CD4-positive, alpha-beta T cell treated with Interleukin-17A for 1 hour (primary cell): ENCODE results near the gene MFRP.
A peak's percentile ranks its signal among the peaks of the same experiment; 100 is the strongest.

ENCODE experiments used
- DNase-seq: peaks from one replicate; pipeline ENCODE4 v3.0.0-alpha.2; 2020

MFRP gene

GRCh38 chr11:119372260-119373058 lies 26.0 kb upstream of the MFRP start:
- DNase-seq = no peak

GRCh38 chr11:119371778-119372182 lies 25.3 kb upstream of the MFRP start:
- no peak for DNase-seq

DNA sequence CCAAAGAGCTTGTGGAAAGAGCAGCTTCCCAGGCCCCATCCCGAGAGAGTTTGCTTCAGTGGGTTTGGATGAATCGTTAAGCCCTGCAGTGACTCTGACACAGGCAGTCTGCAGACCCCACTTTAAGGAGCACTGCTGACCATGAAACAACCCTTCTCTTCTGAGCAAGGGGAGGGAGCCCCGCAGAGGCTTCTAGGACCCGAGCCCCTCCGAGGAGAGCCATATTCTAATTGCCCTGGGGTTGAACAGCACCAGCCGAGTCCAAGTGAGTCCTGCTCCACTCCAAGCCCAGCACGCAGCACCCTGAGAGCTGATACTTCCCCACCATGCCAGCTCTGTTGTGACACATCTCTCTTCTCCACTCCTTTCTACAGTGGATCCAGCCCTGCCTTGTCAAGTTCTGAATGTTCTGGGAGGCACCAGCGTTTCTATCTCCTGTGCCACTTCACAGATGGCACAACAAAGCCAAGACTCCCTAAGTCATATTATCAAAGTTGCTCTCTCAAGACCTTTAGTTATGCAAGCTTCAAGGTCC lies 24.6 kb upstream of the MFRP start:
- no peak for DNase-seq

DNA sequence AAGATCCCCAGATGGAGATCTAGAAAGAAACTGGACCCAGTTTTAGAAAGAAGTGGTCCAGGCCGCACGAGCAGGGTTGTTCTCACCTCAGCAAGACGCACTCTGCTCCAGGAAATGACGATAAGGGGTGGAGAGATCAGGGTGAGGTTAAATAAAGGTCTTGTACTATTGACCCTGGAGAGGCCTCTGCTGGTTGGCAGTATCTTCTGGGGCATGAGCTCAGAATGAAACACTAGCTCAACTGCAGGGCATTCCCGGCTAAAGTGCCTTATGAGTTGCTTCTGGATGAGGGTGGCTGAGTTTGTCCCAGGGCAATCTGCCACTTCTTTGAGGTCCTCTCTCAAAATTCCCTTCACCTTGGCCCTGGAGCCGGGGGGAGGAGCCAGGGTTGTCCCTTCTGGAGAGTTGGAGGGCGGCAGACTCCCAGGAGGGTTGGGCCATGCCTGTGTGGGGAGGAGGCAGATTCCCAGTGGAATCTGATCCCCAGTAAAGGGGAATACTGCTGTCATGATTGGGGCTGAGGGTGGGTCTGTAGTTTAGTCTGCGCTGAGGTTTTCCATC lies 24.1 kb upstream of the MFRP start:
- DNase-seq = peak; percentile 44

- DNase-seq = no peak
Observed at GRCh38 chr11:119369132-119369925, 22.8 kb upstream of the MFRP start.

- DNase-seq = no peak
Observed at GRCh38 chr11:119368121-119369034, 21.9 kb upstream of the MFRP start.

GRCh38 chr11:119367661-119368120 lies 21.2 kb upstream of the MFRP start:
- DNase-seq = no peak

GRCh38 chr11:119366690-119367620 lies 20.4 kb upstream of the MFRP start:
- no peak for DNase-seq

DNA sequence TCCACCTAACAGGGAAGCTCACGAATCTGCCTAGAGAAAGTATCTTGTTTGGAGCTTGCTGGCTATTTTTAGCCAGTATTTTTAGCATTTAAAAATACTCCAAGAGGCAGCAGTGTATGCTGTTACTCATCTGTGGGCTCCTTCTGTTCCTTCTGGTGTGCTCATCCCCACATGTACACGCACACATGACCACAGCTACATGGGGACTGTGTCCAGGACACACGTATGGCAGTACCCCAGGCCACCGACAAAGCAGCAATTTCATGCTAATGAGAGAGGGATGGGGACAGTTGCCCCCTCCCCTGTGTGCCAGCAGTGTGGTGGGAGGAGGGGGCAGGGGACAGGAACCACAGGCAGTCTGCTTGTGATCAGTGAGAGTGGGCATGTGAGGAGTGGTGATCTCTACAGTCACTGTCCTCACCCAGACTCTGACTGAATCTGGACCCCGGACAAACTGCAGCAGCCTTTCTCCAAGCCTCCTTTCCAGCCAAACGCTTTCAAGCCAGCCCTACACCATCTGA lies 18.6 kb upstream of the MFRP start:
- DNase-seq = no peak

GRCh38 chr11:119363851-119364590 lies 17.5 kb upstream of the MFRP start:
- peak; percentile 53 for DNase-seq

DNA sequence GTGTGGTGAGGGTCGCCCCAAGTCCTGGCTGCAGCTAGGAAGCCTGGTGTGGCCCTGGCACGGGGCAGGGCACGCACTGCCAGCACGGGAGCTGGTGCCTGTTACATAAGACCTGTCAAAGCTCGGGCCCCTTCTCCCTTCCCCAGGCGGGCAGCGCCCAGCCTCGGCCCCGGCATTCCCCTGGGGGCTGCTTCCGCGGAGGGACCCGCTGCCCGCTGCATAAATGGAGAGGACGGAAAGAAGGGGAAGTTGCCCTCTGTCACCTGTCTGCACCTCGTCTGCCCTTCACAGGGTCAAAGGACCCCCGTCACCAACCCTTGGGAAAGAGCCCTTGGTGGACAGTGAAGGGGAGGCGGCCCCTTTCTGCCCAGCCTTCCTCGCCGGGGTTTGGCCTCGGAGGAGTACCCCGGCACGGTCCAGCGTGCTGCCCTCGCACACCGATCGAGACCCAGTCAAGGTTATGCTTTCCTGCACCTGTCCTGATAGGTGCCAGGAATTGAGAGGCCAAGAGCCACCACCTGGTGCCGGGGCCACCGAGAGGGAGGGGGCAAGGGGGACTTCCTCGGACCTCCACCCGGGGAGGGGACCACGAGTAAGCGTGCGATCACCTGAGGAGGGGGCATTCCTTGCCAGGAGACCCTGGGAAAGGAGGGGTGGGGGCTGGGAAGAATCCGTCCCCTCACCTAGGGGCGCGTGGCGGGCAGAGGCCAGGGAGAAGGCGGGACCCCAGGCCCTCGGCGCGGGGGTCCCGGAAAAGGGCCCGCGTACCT lies 16.8 kb upstream of the MFRP start:
- no peak for DNase-seq

DNA sequence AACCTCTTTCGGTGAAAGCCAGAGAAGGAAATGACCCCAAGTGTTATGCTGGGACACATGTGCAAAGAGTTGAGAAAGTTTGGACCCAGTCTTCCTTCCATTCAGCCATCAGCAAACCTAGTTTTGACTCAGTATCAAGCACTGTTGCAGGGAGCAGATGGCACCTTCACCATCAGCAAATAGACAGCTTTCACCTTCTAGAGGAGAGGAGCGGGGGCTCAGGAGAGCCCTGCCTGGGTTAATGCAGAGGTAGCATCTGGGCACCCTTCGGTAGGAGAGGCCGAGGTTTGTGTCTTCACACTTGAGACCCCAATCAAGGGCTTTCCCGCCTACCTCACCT lies 16.2 kb upstream of the MFRP start:
- DNase-seq = no peak

DNA sequence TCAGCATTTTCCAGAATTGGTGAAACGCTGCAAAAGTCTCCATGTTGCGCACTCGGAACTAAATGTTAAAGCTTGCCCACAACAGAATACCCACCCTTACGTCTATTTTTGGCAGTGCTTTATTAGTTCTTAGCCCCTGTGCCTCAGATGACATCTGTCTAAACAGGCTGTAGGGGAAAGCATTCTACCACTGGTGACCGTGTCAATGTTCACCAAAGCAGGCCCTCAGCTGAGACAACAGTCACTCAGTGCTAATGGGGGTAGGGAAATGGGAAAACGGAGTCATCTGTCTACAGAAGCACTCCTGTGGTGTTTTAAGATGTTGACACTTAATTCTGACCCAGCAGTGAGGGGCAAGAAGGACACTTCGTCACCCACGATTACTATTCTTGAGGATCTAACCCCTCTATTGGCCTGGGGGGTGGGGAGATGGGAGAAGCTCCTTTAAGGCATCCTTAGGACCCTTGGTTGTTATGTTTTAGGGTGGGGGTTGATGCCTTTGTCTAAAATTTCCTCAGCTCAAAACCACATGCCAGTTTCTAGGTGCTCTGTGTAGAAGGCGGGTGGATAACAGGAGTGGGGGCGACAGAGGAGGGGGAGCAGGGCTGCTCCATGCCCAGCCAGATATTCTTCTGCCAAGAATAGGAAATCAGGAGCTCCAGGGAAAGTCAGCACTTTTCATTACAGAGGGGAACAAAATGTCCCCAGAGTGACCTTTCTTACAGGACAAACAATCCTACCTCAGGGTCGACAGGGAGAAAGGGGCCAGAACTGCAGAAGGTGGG lies 15.6 kb upstream of the MFRP start:
- no peak for DNase-seq

DNA sequence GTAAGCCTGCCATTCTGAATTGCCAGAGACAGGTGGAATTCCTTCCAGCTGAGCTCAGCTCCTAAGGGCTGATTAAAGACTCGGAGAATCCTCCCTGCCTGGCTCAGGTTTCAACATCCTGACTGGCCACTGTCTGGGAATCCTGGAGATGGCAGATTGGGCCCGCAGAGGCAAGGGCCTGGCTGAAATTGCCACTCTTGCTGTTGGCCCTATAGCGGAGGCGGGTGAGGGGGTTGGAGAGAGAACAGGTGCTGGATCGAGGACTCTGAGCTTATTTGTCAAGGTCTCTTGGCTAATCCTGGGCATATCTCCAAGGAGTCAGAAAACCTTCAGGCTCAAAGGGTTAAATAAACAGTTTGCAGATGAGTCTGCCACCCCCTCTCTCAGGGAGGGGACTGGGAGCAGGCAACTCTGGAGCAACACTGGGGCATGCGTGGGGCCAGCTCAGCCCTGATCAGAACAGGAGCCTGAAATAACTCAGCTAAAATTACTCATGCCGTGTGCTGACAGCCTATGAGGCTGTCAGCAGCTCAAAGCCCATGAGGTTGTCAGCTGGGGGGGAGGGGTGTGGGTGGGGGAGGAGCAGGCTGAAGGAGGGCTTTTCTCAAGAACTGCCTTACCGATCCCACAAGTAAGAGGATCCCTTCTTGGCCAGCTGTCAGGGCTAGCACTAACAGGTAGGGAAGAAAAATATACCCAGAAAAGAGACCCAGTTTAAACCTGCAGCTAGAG lies 14.7 kb upstream of the MFRP start:
- DNase-seq = no peak

DNA sequence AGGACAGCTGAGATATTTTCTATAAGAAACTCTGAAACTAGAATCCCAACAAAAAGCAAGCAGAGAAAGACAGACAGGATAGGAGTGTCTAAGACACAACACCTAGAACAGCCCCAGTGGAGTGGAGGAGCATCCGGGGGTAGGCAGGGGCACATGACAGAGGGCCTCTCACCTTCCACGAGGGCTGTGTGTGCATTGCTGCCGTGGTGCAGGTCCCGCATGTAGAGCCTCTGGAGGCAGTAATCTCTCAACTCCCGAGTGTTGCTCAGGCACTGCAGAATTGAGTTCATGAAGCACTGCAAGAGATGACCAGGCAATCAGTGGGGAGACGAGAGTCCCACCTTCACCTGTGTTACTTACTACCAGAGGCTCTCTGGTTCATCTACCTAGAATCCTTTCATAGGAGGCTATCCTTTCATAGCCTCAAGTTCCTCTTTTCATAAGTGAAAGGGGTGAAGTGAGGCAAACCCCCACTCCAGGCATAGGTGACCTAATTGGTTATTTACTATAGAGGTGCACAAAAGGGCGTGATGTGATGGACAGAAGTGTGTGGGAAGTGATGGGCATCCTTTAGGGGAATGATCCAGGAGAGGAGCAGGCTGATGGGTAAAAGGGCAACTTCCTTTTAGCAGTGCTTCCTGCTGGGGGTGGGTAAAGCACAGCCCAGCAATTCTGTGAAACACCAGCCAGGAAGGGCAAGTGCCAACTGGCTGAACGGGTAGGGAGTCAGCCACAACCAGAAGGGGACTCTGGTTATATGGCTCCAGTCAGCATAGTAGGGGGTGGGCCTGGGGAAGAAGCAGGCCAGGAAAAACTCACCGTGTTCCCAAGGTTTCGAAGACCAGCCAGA lies 13.1 kb upstream of the MFRP start:
- no peak for DNase-seq

DNA sequence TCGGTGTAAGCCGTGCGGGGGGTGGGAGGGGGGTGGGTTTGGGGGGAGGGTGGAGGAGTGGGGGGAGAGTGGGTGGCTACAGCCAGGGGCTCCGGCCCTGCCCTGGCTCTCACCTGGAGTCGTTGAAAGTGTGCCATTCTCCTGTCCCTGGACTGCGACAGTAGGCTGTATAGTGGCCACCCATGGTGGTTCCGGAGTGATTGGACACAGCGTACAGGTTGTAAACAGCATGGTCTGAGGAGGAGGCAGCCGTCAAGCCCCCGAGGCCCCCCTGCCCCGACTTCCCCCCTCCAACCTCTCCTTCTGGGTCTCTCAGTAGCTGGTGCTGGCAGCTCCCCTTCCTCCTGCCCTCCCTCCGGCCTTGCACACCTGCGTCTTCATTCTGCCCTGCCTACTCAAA lies 10.6 kb upstream of the MFRP start:
- no peak for DNase-seq
